Measurements from ENCODE around the gene NAA80. TPM values are rescaled to one million over a fixed set of nuclear protein-coding genes. Genes with fewer than 3 reads are reported as not detected.

Gene NAA80
- total and polyA plus RNA-seq, 2 of the 13 experiments (the other 11 are each of a cell fraction or from before 2014, with no cell fraction given): 3.4 to 8.7 TPM

- TF ChIP-seq TIGD3 (CRISPR knock-in tag; IDR thresholded peaks at IDR 0.05; ENCODE audit: borderline replicate concordance) (no peak), ZNF777 (CRISPR knock-in tag; IDR thresholded peaks at IDR 0.05) (no peak), SIX1 (CRISPR knock-in tag; IDR thresholded peaks at IDR 0.05; ENCODE audit: borderline replicate concordance) (no peak), HMGA1 (CRISPR knock-in tag; conservative IDR thresholded peaks at IDR 0.05) (no peak), EZH2 (conservative IDR thresholded peaks at IDR 0.05; ENCODE audit: low read depth, low read length) (no peak), ZNF614 (CRISPR knock-in tag; IDR thresholded peaks at IDR 0.05; ENCODE audit: borderline replicate concordance) (no peak), ZNF598 (CRISPR knock-in tag; IDR thresholded peaks at IDR 0.05; ENCODE audit: borderline replicate concordance) (no peak), ZNF879 (CRISPR knock-in tag; IDR thresholded peaks at IDR 0.05) (0 out of 2 replicates have a peak, but pooled peaks have one; percentile 22), FLYWCH1 (CRISPR knock-in tag; IDR thresholded peaks at IDR 0.05) (no peak), NFKBIZ (CRISPR knock-in tag; IDR thresholded peaks at IDR 0.05) (0 out of 2 replicates have a peak, but pooled peaks have one; percentile 0), FOXC1 (CRISPR knock-in tag; IDR thresholded peaks at IDR 0.05; ENCODE audit: borderline replicate concordance) (no peak), POLR2A (IDR thresholded peaks at IDR 0.05; ENCODE audit: insufficient read depth in 1 of 2, low read depth in 2 of 2, low read length in 2 of 2) (no peak), ZNF329 (CRISPR knock-in tag; IDR thresholded peaks at IDR 0.05; ENCODE audit: low read depth) (0 out of 2 replicates have a peak, but pooled peaks have one; percentile 8), ZNF776 (CRISPR knock-in tag; IDR thresholded peaks at IDR 0.05) (no peak; the same call in 1 of the 2 replicates), JDP2 (CRISPR knock-in tag; IDR thresholded peaks at IDR 0.05; ENCODE audit: borderline replicate concordance) (no peak), KAT8 (CRISPR knock-in tag; IDR thresholded peaks at IDR 0.05) (no peak), ZNF101 (CRISPR knock-in tag; IDR thresholded peaks at IDR 0.05; ENCODE audit: borderline replicate concordance, low read depth) (no peak), PCBP2 (optimal IDR thresholded peaks at IDR 0.05; ENCODE audit: low read depth, low read length, poor library complexity, severe bottlenecking) (no peak), ZNF850 (CRISPR knock-in tag; conservative IDR thresholded peaks at IDR 0.05) (no peak), ZNF740 (CRISPR knock-in tag; IDR thresholded peaks at IDR 0.05) (no peak), ZBTB3 (CRISPR knock-in tag; IDR thresholded peaks at IDR 0.05; ENCODE audit: borderline replicate concordance, low read depth) (no peak), ZNF572 (CRISPR knock-in tag; IDR thresholded peaks at IDR 0.05) (no peak), NRL (CRISPR knock-in tag; IDR thresholded peaks at IDR 0.05; ENCODE audit: borderline replicate concordance) (0 out of 2 replicates have a peak, but pooled peaks have one; percentile 14), SP2 (CRISPR knock-in tag; IDR thresholded peaks at IDR 0.05) (no peak), ZNF124 (CRISPR knock-in tag; IDR thresholded peaks at IDR 0.05) (no peak), ZHX1 (CRISPR knock-in tag; IDR thresholded peaks at IDR 0.05; ENCODE audit: low read depth) (no peak), NR2C2 (CRISPR knock-in tag; IDR thresholded peaks at IDR 0.05; ENCODE audit: borderline replicate concordance) (no peak)
Measured at GRCh38 chr3:50259432-50260026, 39.7 kb downstream of the NAA80 start (continued).
